ENCODE data around the gene SLC25A45.

- TF ChIP-seq CTCF (IDR thresholded peaks at IDR 0.05) (no peak), POLR2A (IDR thresholded peaks at IDR 0.05) (no peak), POLR2AphosphoS5 (IDR thresholded peaks at IDR 0.05) (no peak), EP300 (IDR thresholded peaks at IDR 0.05) (no peak)
Measured at GRCh38 chr11:65351511-65351910, 30.9 kb downstream of the SLC25A45 start.

All from suprapubic skin (tissue), 4 donors.